ENCODE results near the gene CROCC2.

CROCC2 gene

GRCh38 chr2:240876035-240876474 lies 30.1 kb upstream of the CROCC2 start:
- DNase-seq = no peak

- DNase-seq = no peak
Measured at GRCh38 chr2:240876475-240877251, 29.5 kb upstream of the CROCC2 start.

GRCh38 chr2:240877460-240878340 lies 28.4 kb upstream of the CROCC2 start:
- DNase-seq = no peak

GRCh38 chr2:240878341-240878936 lies 27.7 kb upstream of the CROCC2 start:
- DNase-seq = no peak

- no peak for DNase-seq
Measured at GRCh38 chr2:240879105-240879504, 27.0 kb upstream of the CROCC2 start.

GRCh38 chr2:240881913-240882312 lies 24.2 kb upstream of the CROCC2 start:
- DNase-seq = no peak

GRCh38 chr2:240884221-240884620 lies 21.9 kb upstream of the CROCC2 start:
- DNase-seq = no peak

- DNase-seq = no peak
Measured at GRCh38 chr2:240884745-240885144, 21.4 kb upstream of the CROCC2 start.

GRCh38 chr2:240885566-240885965 lies 20.6 kb upstream of the CROCC2 start:
- no peak for DNase-seq

GRCh38 chr2:240886023-240886565 lies 20.0 kb upstream of the CROCC2 start:
- no peak for DNase-seq

GRCh38 chr2:240886678-240887609 lies 19.2 kb upstream of the CROCC2 start:
- DNase-seq = no peak

- no peak for DNase-seq
Measured at GRCh38 chr2:240887631-240888030, 18.5 kb upstream of the CROCC2 start.

GRCh38 chr2:240888130-240888889 lies 17.8 kb upstream of the CROCC2 start:
- no peak for DNase-seq

- no peak for DNase-seq
Measured at GRCh38 chr2:240888890-240889573, 17.1 kb upstream of the CROCC2 start.

GRCh38 chr2:240889601-240890560 lies 16.3 kb upstream of the CROCC2 start:
- DNase-seq = no peak

- DNase-seq = no peak
Measured at GRCh38 chr2:240890691-240891090, 15.4 kb upstream of the CROCC2 start.

- DNase-seq = no peak
Measured at GRCh38 chr2:240891492-240892340, 14.4 kb upstream of the CROCC2 start.

GRCh38 chr2:240892356-240892755 lies 13.8 kb upstream of the CROCC2 start:
- no peak for DNase-seq

GRCh38 chr2:240892925-240893324 lies 13.2 kb upstream of the CROCC2 start:
- DNase-seq = no peak

Measured in DMS79 (cell line).